Astrocyte of the hippocampus (primary cell): ENCODE data around the gene LSG1.
"Not testable (repeated sequence)": the region's sequence is repeated elsewhere in the genome, so short reads cannot be mapped to it uniquely, and the experiment has no call there.

ENCODE experiments used
- DNase-seq: peaks from one replicate; pipeline ENCODE4 v3.0.0; 2011; ENCODE audit warnings: low read depth, low spot score

LSG1 gene

DNA sequence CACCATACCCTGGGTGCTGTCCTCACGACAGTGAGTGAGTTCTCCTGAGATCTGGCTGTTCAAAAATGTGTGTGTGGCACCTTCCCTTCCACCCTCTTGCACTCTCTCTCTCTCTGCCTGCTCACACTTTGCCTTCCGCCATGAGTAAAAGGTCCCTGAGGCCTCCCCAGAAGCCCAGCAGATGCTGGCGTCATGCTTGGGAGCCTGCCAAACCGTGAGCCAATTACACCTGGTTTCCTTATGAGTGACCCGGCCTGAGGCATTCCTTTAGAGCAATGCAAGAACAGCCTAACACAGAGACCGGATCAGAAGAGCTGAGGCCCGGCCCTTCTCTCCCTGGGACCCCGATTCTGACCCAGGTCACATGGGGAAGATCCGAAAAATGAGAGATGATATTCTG is 54.2 kb downstream of the LSG1 start:
- peak; percentile 67 for DNase-seq

DNA sequence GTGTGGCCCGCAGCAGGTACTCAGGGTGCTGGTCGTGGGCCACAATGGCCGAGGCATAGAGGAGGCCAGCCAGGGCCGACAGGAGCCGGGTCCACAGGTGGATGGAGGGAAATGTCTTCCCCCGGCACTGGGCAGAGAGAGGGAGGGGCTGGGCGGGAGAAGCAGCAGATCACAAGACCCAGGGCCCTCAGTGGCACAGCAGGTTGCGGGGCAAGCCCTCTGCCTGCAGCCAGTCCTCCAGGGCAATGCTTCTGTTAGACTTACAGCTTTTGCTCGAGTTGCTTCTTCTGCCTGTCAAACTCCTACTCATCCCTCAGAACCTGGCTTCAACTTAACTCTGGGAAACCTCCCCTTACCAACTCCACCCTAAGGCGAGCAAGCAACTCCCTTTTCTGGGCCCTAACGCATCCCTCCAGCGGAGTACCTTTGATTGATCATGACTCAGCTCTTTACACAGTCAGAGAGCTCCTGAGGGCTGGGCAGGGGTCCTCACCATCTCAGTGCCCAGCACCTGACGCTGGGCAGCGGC is 54.8 kb downstream of the LSG1 start:
- DNase-seq: no peak

DNA sequence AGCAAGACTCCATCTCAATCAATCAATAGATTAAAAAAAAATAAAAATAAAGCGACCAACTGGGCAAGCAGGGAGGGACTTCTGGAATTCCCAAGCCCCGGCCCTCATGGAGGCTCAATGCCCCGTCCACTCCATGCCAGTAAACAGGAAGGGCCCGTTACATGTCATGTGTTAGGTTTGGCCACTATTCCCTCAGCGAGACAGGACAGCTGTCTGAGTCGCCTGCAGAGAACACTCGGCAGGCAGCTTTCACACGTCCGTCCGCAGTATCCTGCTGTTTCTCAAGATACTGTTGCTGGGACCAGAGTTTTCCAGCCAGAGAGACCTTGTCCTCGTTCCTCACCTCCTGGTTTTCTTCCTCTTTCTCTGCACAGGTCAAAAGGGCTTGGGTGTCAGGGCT is 56.8 kb downstream of the LSG1 start:
- DNase-seq: no peak

DNA sequence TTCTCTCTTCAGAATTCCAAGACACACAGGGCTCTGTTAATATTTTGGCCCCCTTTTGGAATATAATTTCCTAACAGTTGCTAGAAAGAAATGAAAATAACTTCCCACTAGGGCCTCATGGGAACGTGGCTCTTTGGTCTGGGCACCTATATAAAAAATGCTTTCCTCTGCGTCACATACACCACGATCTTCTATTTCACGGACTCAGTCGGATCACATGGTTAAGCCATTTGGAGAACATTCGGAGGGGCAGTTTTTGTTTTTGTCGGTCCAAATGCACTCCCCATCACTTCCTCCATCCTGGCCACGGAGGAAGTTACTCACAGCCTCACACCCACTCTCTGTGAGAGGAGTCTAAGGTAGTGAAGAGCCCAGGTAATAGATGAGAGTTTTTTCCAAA is 59.8 kb downstream of the LSG1 start:
- DNase-seq: no peak

DNA sequence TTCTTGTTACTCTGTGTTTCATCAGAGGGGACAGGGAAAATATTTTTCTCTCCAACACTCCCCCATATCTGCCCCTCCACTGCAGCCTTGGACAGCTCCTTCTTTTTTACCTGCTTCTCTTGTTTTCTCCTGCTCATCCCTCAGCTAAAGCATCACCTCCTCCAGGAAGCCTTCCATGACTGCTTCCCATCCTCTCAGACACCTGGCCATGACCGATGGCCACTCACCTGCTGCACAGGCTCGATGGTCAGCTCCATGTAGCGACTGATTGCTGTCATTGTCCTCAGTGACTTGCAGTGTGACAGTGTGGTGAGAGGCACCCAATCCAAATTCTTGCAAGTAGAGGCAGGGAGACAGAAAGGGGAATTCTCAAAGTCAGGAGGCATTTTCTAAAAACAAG is 61.3 kb downstream of the LSG1 start:
- no peak for DNase-seq

DNA sequence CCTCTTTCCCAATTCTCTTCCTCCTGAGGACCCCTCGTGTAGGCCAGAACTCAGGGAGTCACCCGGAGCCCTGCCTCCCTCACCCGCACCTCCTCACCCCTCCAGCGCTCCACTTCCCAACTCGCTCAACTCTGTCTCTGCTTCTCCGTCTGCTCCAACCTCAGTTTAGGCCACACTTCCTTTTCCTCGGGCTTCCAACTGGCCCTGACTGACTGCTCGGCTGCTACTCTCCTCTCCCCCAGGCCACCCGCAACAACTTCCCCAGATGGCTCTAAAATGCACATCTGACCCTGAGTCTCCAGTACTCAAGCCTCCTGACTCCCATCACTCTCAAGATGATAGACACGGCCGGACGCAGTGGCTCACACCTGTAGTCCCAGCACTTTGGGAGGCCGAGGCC is 62.4 kb downstream of the LSG1 start:
- DNase-seq: no peak

DNA sequence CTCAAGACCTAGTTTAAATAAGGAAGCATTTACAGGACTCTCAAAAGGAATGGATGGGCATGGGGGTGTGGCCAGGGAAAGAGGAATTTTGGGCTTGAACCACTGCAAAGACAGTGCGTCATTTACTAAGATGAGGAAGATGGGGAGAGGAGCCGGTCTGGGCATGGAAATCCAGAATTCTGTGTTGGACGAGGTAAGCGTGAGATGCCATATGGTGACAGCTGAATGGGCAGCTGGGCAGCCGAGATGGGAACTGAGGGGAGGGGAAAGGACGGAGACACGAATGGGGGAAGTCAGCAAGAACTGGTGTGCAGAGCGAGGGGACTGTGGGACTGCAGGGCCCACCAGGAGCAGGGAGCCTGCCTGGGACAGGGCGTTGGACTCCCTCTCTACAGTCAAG is 63.0 kb downstream of the LSG1 start:
- no peak for DNase-seq

DNA sequence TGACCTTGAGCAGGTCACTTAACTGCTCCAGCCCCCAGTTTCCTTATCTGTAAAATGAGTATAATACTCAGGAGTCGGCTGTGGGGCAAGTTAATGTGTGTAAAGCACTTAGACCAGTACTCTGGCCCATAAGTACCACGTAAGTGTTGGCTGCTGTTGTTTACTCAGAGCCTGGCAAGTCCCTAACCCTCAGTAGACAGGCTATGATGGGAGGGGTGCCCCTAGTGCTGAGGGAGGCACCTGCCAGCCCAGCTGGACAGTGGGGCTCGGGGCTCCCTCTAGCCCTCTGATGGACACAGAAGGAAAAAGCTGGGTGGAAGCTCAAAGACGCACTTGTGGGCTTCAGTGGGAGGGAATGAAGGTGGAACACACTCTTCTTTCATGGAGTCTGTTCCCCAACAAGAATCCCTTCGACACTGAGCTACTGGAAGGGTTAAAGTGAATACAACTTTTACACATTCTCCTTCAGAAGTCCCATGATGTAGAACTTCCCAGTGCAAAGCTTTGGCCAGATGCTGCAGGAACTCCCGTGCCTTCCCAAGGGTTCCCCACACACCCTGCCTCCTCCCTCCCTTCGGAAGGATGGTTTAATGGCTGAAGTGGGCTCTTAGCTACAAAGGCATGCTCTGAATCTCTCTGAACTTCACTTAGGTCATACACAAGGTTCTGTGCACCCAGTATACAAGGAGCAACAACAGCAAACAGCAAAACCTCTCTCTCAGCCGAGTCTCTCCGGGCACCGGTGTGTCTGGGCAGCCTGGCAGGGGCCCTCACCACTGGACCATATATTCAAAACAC is 64.2 kb downstream of the LSG1 start:
- no peak for DNase-seq

DNA sequence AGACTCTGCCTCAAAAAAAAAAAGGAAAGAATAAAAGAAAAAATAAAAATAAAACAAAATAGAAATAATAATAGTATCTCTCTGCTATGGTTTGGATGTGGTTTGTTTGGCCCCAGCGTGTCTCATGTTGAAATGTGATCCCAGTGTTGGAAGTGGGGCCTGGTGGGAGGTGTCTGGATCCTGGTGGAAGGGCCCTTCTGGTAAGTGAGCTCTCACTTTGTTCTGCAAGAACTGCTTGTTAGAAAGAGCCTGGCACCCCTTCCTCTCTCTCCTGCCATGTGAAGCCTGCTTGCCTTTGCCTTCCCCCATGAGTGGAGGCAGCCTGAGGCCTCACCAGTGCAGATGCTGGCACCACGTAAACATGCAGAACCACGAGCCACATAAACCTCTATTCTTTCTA is 65.0 kb downstream of the LSG1 start:
- no peak for DNase-seq

DNA sequence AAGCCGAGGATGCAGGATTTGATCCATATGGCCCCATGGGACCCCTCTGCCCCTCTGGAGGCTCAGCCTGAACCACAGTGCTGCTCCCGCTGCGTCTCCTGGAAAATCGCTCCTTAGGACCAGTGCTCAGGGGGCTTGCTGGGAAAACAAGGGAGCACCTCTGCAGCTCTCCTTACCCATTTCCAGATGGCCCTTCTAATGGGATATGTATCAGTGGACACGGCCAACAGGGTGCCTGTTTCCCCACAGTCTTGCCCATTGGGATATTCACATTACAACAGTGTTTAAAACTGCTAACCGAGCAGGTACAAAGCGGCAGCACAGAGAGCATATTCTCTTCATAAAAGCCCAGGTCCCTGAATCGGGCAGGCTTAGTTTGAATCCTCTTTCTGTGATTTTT is 65.8 kb downstream of the LSG1 start:
- no peak for DNase-seq

DNA sequence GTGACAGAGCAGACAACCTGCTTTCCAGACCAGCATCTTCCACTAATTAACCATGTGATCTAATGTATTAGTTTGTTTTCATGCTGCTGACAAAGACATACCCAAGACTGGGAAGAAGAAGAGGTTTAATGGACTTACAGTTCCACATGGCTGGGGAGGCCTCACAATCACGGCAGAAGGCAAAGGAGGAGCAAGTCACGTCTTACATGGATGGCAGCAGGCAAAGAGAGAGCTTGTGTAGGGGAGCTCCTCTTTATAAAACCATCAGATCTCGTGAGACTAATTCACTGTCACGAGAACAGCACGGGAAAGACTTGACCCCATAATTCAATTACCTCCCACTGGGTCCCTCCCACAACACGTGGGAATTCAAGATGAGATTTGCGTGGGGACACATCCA is 66.7 kb downstream of the LSG1 start:
- not testable (repeated sequence) for DNase-seq

DNA sequence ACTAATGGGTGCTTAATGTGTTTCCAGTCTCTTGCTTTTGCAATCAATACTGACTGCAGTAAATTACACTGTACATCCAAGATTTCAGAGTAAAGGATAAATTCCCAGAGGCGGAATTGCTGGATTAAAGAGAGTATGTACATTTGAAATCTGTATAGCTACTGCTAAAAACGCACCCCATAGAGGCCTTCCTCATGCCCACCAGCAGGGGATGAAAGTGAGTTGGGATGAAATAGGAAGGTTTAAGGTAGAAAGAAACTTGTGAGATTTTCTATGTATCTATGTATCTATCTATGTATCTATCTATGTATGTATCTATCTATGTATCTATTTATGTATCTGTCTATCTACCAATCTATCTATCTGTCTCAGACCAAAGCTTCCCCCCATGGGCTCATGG is 67.2 kb downstream of the LSG1 start:
- no peak for DNase-seq

DNA sequence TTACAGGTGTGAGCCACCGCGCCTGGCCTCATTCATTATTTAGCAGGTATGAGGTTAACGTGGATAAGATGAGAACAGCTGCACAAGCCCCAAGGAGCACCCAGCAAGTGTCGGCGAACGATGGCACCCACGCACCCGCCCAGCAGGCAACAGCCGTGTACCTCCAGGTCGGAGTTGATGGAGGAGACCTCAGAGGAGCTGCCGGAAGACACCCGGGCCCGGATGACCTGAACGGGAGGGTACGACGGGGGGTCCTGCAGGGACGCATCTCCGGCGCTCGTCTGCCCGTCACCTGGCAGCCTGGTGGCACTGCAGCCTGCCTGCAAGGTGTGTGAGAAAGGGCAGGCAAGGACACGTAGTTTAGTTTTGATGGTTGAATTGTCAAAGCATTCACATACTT is 67.9 kb downstream of the LSG1 start:
- no peak for DNase-seq

DNA sequence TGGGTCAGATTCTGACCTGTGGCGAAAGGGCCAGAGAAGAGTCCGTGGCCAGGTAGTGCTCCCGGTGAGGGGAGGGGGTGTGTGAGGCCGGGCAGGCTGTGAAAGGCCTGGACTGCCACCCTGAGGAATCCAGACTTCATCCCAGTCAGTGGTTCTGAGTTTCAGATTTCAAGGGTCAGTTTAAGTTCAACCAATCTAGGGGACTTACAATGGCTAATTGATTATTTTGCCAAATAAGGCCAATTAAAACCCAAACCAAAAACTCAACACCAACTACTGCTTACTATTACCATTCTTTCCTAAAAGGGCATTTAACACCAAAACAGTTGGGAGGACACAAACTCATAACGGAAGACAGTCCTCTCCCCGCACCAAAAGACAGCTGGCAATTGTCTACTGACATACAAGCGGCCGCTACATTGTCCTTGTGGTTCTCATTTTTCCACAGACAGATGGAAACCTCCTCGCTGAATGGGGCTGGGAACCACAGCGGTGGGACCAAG is 69.3 kb downstream of the LSG1 start:
- DNase-seq: peak; percentile 72

DNA sequence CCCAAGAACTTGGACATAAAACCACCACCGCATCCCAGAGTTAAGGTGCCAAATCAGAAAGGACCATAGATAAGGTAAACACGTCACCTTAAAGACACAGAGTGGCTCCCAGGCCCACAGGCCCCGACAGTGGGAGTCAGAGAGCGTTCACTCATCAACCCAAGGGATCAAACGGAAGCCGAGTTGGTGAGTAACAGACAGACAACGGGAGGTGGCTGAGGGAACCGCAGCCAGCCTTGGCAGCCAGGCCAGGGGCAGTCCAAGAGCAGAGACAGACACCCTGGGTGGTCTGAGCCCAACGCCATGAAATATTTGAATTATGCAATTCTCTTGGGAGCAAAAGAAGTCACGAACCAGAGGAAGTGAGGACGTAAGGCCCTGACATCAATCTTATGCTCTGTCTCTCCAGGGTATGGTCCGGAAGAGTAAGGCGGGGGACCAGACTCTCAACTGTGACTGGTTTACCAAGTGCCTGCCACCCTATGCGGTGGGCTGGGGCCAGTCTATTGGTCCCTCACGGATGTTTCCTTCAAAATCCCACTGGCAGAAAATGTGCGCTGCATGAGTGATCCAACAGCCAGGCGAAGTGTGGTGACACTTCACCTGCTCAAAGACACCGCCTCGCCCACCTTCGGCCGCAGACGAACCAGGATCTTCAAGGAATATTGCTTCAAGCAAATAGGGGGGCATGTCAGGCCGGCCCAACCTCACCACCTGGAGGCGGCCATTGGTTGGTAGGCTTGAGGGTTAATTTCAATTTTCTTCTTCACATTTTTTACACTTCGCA is 73.0 kb downstream of the LSG1 start:
- peak; percentile 95 for DNase-seq

DNA sequence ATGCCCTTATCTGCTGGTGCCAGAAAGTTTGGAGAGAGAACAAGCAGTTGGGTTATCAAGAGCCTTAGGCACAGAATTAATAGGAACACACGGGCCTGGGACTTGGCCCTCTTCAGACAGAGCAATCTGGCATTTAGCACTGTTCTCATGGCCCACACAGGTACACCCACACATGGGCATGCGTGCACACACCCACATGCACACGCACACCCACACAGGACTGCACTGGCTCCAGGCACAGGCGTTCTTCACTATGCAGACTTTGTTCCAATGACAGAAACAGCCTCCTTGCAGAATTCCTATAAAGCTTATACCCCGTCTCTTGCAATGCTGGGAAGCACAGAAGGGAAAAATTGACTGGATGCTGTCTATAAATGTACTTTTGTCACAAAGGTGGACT is 75.1 kb downstream of the LSG1 start:
- DNase-seq: no peak

DNA sequence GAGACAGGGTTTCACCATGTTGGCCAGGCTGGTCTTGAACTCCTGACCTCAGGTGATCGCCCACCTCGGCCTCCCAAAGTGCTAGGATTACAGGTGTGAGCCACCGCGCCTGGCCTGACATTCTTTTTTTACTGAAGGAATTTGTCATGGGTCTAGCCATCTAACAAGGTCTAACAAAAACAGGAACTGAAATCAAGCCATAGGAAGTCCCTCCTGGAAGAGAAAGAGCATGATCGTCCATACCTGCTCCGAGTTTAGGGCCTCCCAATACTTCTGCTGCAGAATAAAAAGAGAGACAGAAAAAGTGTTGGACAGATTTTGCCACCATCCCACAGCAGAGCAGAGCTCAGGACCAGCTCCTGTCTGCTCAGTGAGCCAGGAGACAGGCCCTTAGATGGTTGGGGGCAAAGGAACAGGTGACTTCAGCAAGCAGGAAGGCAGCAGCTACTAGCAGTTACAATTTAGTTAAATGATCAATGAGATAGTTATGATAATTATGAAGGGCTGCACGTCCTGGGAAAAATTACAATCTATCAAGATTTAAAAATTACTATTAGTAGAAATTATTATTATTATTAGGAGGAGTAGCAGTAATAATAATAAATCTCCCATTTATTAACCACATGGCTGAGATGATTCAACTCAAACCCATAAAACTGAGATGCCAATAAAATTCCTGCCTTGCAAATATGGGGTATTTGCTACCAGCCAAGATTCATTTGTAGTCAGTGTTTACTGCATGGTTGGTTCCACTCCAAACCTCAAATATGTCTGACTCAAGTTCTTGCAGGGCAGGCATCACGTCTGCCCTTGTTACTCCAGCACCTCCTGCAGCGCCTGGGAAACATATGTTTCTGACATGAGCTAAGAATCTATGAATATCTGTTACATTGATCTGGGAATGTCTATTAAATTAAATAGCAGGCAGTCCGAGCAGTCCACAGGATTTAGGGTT is 78.9 kb downstream of the LSG1 start:
- DNase-seq: peak; percentile 99
